GM19023 (cell line): ENCODE data around the gene OLIG2.

Experiments used
- ATAC-seq: cut with Tn5 transposase; IDR thresholded peaks from one replicate; pipeline ENCODE4 v1.9.1; 2021; ENCODE audit warnings: mild to moderate bottlenecking, moderate library complexity; ENCODE audit not compliant: unreplicated experiment

OLIG2 gene

GRCh38 chr21:33019885-33020557 is 5.7 kb upstream of the OLIG2 start:
- ATAC-seq = no peak

DNA sequence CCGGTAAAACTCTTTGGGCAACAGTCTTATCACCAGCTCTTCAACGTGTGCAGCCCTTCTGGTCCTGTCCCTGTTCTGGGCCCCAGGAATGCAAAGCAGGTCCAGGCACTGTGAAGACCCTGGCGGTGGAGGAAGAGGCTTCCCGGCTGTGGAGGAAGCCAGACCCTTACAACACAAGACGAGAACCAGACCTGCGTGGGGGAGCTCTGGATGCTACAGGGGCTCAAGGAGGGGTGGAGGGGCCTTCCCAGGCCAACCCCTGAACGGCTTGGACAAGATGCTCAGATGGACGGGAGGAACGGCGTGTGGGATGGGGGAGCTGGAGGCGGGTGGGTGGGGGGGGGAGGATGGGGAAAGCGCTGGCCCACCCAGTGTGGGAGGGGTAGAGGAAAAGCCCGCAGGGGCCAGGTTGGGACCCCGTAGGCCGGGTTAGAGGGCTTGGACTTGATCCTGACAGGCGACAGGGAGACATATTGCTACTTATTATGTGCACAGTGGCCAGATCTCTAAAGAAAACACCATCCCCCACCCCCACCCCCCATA is 5.1 kb upstream of the OLIG2 start:
- ATAC-seq = no peak

GRCh38 chr21:33021150-33021549 is 4.6 kb upstream of the OLIG2 start:
- ATAC-seq = no peak

DNA sequence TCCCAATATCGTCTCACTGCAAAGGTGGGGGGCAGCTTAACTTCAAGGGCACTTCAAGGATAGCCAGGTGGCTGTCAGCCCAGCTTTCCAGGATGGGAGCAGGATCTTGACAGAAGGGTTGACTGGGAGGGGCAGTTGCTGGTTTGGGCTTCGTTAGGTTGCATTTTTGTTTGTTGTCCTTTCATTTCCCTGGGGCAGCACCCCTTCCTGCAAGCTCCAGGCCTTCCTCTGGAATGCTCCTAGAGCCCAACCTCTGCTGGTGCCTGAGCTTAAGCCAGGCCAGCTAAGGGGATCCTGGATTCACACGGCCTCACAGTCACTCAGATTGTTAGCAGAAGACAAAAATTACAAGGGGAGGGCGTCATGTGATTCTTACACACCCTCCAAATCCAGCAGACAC is 4.1 kb upstream of the OLIG2 start:
- no peak for ATAC-seq

DNA sequence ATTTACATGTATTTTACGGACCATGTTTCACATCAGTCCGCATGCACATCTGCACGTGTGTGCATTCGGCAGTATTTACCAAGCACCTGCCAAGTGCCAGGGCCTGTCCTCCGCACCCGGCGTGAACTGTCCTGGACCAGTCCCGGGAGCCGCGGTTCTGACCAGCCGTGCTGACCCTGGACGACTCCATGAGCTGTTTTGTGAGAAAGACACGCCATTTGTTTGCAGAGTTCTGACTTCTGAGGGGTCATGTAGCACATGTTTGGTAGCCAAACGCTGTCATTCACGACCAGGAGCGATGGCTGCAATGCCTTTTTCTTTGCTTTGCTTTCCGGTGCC is 3.3 kb upstream of the OLIG2 start:
- ATAC-seq = no peak

DNA sequence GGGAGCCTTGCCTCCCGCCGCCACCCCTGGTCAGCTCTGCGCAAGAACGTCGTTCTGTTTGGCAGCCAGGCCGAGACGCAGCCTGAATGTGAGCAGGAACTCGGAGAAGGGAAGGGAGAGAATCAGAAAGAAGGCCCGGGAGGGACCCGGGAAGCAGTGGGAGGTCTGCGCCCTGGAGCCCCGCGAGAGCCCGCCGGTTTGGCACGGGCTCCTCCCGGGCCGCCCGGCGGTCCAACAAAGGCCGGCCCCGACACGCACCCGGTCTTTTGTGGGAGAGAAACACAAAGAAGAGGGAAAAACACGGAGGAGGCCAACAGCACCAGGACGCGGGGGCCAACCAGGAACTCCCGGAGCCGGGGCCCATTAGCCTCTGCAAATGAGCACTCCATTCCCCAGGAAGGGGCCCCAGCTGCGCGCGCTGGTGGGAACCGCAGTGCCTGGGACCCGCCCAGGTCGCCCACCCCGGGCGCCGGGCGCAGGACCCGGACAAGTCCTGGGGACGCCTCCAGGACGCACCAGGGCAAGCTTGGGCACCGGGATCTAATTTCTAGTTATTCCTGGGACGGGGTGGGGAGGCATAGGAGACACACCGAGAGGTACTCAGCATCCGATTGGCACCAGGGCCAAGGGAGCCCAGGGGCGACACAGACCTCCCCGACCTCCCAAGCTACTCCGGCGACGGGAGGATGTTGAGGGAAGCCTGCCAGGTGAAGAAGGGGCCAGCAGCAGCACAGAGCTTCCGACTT is 2.7 kb upstream of the OLIG2 start:
- no peak for ATAC-seq

DNA sequence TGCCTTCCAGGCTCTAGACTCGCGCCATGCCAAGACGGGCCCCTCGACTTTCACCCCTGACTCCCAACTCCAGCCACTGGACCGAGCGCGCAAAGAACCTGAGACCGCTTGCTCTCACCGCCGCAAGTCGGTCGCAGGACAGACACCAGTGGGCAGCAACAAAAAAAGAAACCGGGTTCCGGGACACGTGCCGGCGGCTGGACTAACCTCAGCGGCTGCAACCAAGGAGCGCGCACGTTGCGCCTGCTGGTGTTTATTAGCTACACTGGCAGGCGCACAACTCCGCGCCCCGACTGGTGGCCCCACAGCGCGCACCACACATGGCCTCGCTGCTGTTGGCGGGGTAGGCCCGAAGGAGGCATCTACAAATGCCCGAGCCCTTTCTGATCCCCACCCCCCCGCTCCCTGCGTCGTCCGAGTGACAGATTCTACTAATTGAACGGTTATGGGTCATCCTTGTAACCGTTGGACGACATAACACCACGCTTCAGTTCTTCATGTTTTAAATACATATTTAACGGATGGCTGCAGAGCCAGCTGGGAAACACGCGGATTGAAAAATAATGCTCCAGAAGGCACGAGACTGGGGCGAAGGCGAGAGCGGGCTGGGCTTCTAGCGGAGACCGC is 2.0 kb upstream of the OLIG2 start:
- no peak for ATAC-seq

- ATAC-seq = no peak
Observed at GRCh38 chr21:33024201-33025103, 1.3 kb upstream of the OLIG2 start.

GRCh38 chr21:33025106-33025488 is 638 bp upstream of the OLIG2 start:
- no peak for ATAC-seq

DNA sequence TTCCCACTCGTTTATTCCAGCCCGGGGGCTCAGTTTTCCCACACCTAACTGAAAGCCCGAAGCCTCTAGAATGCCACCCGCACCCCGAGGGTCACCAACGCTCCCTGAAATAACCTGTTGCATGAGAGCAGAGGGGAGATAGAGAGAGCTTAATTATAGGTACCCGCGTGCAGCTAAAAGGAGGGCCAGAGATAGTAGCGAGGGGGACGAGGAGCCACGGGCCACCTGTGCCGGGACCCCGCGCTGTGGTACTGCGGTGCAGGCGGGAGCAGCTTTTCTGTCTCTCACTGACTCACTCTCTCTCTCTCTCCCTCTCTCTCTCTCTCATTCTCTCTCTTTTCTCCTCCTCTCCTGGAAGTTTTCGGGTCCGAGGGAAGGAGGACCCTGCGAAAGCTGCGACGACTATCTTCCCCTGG is 716 bp downstream of the OLIG2 start:
- no peak for ATAC-seq

DNA sequence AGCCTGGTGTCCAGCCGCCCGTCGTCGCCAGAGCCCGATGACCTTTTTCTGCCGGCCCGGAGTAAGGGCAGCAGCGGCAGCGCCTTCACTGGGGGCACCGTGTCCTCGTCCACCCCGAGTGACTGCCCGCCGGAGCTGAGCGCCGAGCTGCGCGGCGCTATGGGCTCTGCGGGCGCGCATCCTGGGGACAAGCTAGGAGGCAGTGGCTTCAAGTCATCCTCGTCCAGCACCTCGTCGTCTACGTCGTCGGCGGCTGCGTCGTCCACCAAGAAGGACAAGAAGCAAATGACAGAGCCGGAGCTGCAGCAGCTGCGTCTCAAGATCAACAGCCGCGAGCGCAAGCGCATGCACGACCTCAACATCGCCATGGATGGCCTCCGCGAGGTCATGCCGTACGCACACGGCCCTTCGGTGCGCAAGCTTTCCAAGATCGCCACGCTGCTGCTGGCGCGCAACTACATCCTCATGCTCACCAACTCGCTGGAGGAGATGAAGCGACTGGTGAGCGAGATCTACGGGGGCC is 1.2 kb downstream of the OLIG2 start:
- no peak for ATAC-seq

- no peak for ATAC-seq
Observed at GRCh38 chr21:33027401-33028286, 1.9 kb downstream of the OLIG2 start.

DNA sequence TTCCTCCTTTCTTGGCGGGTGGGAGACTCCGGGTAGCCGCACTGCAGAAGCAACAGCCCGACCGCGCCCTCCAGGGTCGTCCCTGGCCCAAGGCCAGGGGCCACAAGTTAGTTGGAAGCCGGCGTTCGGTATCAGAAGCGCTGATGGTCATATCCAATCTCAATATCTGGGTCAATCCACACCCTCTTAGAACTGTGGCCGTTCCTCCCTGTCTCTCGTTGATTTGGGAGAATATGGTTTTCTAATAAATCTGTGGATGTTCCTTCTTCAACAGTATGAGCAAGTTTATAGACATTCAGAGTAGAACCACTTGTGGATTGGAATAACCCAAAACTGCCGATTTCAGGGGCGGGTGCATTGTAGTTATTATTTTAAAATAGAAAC is 2.5 kb downstream of the OLIG2 start:
- no peak for ATAC-seq

DNA sequence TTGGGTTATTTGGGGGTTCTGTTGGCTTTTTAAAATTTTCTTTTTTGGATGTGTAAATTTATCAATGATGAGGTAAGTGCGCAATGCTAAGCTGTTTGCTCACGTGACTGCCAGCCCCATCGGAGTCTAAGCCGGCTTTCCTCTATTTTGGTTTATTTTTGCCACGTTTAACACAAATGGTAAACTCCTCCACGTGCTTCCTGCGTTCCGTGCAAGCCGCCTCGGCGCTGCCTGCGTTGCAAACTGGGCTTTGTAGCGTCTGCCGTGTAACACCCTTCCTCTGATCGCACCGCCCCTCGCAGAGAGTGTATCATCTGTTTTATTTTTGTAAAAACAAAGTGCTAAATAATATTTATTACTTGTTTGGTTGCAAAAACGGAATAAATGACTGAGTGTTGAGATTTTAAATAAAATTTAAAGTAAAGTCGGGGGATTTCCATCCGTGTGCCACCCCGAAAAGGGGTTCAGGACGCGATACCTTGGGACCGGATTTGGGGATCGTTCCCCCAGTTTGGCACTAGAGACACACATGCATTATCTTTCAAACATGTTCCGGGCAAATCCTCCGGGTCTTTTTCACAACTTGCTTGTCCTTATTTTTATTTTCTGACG is 3.1 kb downstream of the OLIG2 start:
- ATAC-seq = no peak

- no peak for ATAC-seq
Observed at GRCh38 chr21:33029385-33029921, 3.7 kb downstream of the OLIG2 start.

- ATAC-seq = no peak
Observed at GRCh38 chr21:33029975-33030461, 4.3 kb downstream of the OLIG2 start.

- no peak for ATAC-seq
Observed at GRCh38 chr21:33030633-33031032, 4.9 kb downstream of the OLIG2 start.

DNA sequence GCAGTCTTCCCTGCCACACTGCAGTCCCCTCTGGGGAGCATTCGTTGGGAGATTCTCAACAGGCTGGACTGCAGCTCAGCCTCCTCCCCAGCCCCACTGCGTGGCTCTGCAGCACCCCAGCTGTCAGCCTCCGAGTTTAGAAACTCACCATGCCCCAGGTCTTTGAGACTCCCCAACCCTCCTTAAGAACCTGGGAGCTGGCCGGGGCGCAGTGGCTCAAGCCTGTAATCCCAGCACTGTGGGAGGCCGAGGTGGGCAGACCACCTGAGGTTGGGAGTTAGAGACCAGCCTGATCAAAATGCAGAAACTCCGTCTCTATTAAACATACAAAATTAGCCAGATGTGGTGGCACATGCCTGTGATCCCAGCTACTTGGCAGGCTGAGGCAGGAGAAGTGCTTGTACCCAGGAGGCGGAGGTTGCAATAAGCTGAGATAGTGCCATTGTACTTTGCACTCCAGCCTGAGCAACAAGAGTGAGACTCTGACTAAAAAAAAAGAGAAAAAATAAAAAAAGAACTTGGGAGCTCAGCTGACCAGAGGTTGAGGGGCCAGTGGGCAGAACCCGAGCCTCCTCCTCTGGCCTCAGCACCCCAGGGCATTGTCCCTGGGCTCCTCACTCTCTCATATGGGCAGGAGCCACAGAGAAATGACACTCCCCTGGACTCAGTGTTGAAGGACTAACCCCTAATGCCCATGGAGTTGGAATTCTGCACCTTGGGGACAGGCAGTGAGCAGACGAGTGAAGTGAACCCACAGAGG is 5.6 kb downstream of the OLIG2 start:
- ATAC-seq = no peak
